GM18526 (cell line): ENCODE data around the gene CCER1.

Experiments
- POLR2A ChIP-seq: IDR thresholded peaks from 3 replicates; pipeline ENCODE4 v1.6.1; 2011; ENCODE audit not compliant: insufficient read length; ENCODE audit errors: extremely low read depth

The CCER1 gene

GRCh38 chr12:90943255-90943654 lies 11.7 kb downstream of the CCER1 start:
- TF ChIP-seq POLR2A, result no peak

GRCh38 chr12:90940872-90941499 lies 14.0 kb downstream of the CCER1 start:
- no peak for TF ChIP-seq POLR2A

DNA sequence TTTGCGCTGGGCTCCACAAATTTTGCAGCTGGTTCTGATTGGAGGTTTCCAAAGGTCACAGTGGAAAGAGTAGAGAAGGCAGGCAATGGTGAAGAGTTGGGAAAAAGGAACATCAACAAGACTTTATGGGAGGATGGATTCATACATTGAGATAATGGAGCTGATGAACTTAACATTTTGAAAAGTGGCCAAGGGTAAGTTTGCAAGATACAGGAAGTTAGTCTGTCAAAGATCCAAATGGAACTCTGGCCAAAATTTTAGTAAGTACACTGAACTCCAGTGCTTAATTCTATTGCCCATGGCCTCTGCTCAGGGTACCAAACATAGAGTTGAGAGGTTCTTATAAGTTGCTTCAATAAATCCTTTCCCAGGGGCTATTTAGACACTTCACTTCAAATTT lies 15.6 kb downstream of the CCER1 start:
- TF ChIP-seq POLR2A, result no peak

DNA sequence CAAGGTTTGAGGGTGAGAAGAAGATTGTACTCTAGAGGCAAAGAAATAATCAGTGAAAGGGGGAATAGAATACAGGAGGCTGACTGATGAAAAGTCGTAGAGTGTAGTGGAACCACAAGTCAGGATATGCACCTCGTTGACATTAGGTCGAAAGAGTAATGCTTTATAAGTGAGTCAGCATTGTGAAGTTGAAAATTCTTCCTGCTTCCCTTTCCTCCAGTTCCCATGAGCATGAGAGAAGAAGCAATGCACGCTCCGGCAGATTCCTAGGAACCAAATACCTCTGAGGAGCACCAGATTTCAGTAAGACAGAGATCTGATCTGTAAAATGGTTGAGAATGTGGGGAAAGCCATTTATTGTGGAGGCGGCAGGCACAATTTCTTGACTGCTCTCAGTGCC lies 16.5 kb downstream of the CCER1 start:
- TF ChIP-seq POLR2A, result no peak

- no peak for TF ChIP-seq POLR2A
Observed at GRCh38 chr12:90937651-90938050, 17.3 kb downstream of the CCER1 start.

DNA sequence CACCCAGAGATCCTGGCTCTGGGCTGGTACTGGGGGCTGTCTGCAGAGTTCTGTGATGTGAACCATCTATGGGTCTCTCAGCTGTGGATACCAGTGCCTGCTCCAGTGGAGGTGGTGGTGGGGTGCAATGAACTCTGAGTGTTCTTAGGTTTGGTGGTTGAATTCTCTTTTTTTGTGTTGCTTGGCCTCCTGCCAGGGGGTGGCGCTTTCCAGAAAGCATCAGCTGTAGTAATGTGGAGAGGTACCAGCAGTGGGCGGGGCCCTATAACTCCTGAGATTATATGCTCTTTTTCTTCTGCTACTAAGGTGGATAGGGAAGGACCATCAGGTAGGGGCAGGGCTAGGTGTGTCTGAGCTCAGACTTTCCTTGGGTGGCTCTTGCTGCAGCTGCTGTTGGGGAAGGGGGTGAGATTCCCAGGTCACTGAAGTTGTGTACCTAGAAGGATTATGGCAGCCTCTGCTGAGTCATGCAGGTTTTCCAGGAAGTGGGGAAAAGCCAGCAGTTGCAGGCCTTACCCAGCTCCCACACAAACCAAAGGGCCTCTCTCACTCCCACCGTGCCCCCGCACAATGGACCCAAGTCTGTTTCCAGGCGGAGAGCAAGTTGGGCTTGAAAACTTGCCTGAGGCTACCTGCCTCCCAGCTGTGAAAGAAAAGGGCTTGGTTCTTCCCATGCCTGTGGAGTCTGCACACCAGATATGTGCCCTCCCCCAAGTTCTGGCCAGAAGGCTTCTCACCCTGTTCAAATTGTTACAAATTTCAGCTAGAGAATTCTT lies 18.6 kb downstream of the CCER1 start:
- TF ChIP-seq POLR2A, result no peak

- no peak for TF ChIP-seq POLR2A
Observed at GRCh38 chr12:90925562-90925961, 29.4 kb downstream of the CCER1 start.

DNA sequence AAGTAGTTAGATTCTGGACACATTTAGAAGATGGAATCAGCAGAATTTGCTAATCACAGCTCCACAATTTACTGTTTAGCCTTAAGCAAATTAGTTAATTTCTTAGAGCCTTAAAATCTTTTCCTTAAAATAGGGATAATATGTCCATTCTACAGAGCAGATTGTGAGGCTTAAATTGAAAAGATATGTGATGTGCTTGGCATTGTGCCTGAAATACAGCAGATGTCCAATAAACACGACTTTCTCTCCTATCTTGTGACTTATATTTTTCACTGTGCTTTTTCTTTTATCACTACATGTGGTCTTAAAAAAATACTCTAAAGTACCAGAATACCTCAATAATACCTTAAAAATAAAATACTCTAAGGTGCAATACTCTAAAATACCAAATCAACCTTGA lies 30.6 kb downstream of the CCER1 start:
- TF ChIP-seq POLR2A, result no peak

DNA sequence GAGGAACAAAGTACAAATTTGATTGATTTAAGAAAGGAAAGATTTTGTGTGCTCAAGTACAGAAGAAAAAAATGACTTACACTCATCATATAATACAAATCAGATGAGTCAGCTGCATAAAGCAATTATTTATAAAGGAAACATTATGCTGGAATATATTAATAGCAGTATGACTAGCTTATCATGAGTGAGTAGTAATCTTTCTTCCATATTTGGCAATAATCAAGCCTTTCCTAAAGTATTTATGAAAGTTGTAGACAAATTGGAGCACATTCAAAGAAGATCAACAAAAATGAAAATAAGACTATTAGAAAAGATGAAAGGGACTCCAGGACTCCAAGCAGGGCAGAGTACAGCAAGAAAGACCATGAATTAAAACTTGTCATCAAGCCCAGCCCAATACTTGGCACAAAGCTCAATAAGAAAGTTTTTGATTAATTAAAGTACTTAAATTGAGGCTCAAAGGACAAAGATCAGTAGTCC lies 32.8 kb downstream of the CCER1 start:
- TF ChIP-seq POLR2A, result no peak

DNA sequence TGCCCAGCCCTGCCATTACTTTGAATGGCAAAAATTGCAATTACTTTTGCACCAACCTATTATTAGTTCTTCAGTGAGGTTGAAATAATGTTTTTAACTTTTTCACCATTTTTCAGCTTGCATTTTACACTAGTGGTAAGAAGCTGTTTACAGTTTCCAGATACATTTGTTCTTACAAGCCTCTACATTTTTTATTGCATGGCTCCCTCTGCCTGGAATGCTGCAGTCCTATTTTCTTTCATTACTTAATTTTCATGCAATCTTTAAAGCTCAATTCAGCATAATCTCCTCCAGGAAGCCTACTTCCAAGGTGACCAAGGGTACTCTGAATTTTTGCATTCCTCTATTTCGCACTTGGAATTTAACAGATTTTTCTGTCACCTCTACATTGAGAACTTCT lies 33.4 kb downstream of the CCER1 start:
- no peak for TF ChIP-seq POLR2A

DNA sequence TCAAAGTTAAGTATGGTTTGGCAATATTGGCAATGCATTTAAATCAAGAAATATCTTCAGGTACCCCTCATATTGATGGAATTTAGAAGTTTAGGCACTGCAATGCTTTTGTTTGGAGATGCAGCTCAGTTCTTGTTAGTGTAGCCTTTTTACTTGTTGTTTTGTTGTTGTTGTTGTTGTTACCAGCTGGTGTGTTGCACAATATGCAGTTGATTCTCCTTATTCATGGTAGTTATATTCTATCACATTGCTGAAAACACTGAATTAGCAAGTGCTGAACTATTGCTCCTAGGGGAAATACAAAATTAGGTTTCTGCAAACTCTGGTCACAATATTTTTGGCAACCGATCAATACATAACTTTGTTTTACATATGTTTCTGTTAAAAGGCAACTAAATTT lies 34.8 kb downstream of the CCER1 start:
- TF ChIP-seq POLR2A, result no peak

DNA sequence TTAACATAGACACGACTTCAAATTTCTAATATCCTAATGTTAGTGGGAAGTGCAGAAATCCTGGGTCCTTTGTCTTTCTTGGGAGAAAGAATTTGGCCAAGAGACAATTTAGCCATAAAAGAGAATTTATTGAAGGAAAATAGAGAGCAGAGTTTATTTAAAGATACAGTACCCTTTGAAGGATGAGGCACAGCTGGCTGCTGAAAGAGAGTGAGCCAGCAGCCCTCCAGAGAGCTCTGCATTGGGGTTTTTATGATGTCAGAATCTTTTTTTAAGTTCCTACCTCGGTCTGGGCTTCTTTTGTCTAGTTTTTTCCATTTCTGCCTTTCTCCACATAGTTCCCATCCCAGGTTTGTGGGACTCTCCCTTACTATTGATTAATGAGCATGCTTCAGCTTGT lies 37.5 kb downstream of the CCER1 start:
- no peak for TF ChIP-seq POLR2A

DNA sequence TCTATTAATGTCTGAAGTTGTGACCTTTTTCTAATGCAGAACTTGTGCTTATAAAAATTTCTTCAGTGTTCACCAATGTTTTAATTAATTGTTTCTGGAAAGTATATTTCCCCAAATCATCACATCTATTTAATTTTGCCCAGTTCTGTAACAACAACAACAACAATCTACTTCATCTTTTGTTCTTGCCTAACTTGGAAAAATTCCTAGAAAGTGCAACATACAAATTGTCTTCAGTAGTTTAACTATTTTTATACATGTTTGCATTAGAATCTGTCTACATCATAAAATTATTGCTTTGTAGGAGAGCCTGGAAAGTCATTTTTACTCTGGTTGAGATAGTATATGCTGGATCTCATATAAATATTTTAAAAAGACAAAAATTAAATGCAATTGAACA lies 38.5 kb downstream of the CCER1 start:
- TF ChIP-seq POLR2A, result no peak

- no peak for TF ChIP-seq POLR2A
Observed at GRCh38 chr12:90915353-90915752, 39.6 kb downstream of the CCER1 start.

DNA sequence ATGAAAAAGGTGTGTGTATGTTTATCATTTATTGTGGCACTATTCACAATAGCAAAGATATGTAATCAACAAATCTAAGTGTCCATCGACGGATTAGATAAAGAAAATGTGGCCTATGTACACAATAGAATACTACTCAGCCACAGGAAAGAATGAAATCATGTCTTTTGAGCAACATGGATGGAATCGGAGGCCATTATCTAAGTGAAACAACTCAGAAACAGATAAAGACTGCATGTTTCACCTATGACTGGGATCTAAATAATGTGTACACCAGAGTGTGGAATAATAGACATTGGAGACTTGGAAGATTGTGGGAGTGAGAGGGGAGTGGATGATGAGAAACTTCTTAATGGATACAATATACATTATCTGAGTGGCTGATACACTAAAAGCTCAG lies 44.0 kb downstream of the CCER1 start:
- no peak for TF ChIP-seq POLR2A

- TF ChIP-seq POLR2A, result no peak
Observed at GRCh38 chr12:90909069-90909770, 45.8 kb downstream of the CCER1 start.

DNA sequence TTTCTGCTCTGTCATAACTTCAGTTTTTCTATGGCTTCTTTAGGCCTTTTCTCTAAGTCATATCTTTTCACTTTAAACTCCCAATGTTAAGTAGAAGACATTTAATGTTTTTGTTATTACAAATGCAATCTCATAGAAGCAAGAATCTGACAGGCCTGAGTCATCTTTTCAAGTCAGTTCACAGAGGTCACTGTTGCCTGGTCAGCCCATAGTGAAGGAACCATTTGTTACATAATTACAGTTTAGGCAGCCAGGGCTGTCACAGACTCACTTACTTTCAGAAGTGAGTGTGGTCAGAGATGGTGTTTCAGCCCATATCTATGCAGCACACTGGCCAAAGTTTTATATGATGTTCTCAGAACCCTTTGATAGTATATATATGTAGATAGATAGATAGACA lies 46.5 kb downstream of the CCER1 start:
- no peak for TF ChIP-seq POLR2A
